ENCODE measurements around the gene PITPNB.
A peak's percentile ranks its signal among the peaks of the same experiment; 100 is the strongest.

PITPNB gene

GRCh38 chr22:27919942-27920755, 1.1 kb upstream of the PITPNB start:
- peak; percentile 39 for DNase-seq (ENCODE audit: low read depth, low spot score)

DNA sequence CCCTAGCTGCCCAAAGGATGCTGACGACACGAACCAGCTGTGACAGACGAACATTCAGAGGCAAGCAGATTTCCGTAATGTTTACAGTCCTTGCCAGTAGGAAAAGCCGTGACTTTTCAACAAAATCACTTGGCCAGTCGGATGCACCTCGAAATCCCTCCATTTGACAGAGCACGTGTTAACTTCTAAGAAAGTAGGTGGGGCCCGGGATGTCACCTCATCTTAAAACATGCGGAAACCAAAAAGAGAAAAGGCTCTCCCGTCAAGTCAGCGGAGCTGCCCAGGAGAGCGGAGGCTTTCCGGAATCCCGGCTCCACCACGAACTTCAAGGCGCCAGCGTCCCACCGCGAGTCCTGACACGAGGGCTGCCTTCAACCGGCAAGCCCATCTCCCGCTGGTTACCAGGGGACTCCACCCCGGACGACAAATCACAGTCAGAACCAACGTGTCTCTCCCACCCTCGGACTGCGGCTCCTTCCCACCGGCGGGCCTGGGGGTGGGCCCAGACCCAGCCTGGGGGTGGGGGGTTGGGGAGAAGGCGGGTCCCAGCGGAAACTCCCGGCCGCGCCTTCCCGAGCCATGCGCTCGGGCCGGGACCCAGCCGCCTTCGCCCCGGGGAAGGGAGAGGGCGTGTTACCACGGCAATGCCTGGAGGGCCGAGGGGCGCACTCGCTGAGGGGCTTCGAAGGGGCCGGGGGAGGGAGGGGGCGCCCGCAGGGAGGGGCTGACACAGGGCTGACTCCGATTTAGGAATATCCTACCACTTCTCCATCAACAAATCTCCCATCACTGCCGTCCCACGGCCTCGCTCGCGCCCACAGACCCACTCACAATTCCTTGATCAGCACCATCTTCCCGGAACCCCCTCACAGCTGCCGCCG, 475 bp downstream of the PITPNB start:
- DNase-seq (ENCODE audit: low read depth, low spot score), result peak; percentile 10

GRCh38 chr22:27915986-27916385, 3.1 kb downstream of the PITPNB start:
- no peak for DNase-seq (ENCODE audit: low read depth, low spot score)

- no peak for DNase-seq (ENCODE audit: low read depth, low spot score)
Measured at GRCh38 chr22:27913162-27913741, 5.8 kb downstream of the PITPNB start.

DNA sequence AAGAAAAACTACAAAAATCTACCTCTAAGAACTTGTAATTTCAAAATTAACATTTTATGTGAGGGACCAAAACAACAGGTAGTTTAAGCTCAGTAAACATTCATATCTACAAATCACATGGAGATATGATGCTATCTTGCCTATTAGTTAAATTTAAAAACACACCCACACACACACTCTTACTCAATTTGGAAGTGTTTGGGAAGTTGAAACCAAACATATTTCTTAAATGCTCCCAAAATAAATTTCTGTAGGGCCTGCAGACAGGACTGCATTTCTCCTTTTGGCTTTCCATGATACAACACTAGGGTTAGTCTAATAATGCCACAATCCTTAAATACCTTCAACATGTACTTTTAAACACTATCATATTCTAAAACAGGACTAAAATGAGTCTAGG, 7.0 kb downstream of the PITPNB start:
- DNase-seq (ENCODE audit: low read depth, low spot score), result no peak

- no peak for DNase-seq (ENCODE audit: low read depth, low spot score)
Measured at GRCh38 chr22:27911330-27911729, 7.7 kb downstream of the PITPNB start.

- no peak for DNase-seq (ENCODE audit: low read depth, low spot score)
Measured at GRCh38 chr22:27906241-27906640, 12.8 kb downstream of the PITPNB start.

- no peak for DNase-seq (ENCODE audit: low read depth, low spot score)
Measured at GRCh38 chr22:27905653-27906052, 13.4 kb downstream of the PITPNB start.

GRCh38 chr22:27903805-27904473, 15.1 kb downstream of the PITPNB start:
- DNase-seq (ENCODE audit: low read depth, low spot score), result no peak

DNA sequence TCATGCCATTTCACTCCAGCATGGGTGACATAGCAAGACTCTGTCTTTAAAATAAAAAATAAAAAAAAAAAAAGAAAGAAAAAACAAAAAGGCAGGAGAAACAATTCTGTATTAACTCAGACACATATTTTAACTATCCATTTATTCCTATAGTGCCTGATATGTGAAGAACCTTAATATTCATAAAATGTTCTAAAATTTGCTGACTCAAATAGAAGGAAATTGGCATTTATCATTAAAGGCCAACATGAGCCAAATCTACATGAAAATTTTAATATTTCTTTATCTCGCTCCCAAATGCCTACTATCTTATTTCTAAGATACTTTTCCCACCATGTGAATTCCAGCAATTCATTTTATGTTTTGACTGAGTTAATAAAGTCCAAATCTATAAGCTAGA, 18.9 kb downstream of the PITPNB start:
- DNase-seq (ENCODE audit: low read depth, low spot score), result no peak

GRCh38 chr22:27896245-27896644, 22.8 kb downstream of the PITPNB start:
- DNase-seq (ENCODE audit: low read depth, low spot score), result no peak

DNA sequence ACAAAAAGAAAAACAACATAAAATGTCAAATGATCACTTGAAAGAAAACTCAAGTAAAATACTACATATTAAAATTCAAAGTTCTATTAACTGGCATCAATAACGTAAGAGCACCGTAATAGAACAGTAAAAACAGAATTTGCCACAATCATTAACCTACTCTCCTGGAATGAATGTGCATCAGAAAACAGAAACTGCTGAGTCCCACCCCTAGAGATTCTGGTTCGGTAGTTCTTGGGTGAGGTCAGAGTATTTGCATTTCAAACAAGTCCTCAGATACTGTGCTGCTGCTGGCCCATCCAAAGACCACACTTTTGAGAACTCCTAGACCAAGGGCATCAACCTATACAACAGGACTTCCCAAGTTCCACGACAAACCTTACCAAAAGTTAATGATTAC, 23.5 kb downstream of the PITPNB start:
- DNase-seq (ENCODE audit: low read depth, low spot score), result no peak

DNA sequence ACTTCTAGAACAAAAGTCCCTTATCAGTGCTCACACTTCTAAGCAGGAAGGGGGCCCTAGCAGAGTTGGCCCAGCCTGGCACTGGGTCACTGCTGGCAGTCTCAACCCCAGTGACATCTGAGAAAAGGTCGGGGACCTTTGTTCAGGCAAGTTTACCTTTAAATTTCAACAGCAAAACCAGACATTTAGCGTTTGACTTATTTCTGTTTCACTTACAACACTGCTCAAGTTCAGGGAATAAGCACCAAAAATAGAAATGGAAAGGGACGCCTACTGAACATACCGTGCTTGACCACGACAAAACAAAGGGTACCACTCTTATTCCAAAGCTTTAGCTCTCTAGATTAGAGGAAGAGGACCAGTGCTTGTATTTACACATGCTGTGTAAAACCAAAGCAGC, 26.2 kb downstream of the PITPNB start:
- no peak for DNase-seq (ENCODE audit: low read depth, low spot score)

- DNase-seq (ENCODE audit: low read depth, low spot score), result no peak
Measured at GRCh38 chr22:27892064-27892463, 27.0 kb downstream of the PITPNB start.

DNA sequence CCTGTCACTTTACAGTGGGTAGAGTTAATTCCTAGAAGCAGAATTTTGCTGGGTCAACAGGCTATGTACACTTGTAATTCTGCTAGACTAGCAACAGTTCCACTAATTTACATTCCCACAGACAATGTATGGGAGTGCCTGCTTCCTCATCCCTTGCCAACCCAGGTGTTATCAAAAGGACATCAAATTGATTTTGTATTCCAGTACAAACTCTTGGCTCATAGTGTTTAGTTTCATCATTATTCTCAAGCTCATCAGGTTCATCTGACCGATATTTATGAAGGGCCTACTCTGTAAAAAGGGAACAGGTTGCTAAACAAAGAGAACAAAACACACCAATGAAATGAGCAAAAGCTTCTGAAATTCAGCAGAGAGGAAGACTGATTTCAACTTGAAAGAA, 30.7 kb downstream of the PITPNB start:
- DNase-seq (ENCODE audit: low read depth, low spot score), result no peak

DNA sequence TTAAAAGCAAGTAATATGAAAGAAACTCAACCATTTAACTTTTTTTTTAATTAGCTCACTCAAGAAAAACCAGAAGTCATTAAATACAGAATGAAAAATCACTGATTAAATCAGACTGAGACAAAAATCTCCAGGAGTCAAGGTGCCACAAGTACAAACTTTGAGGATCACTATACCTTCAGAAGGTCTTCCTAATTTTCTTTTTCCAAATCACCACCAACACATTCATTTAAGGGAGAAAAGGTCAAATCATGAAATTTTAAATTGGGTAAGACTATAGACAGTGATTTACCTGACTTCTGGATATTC, 32.3 kb downstream of the PITPNB start:
- no peak for DNase-seq (ENCODE audit: low read depth, low spot score)

DNA sequence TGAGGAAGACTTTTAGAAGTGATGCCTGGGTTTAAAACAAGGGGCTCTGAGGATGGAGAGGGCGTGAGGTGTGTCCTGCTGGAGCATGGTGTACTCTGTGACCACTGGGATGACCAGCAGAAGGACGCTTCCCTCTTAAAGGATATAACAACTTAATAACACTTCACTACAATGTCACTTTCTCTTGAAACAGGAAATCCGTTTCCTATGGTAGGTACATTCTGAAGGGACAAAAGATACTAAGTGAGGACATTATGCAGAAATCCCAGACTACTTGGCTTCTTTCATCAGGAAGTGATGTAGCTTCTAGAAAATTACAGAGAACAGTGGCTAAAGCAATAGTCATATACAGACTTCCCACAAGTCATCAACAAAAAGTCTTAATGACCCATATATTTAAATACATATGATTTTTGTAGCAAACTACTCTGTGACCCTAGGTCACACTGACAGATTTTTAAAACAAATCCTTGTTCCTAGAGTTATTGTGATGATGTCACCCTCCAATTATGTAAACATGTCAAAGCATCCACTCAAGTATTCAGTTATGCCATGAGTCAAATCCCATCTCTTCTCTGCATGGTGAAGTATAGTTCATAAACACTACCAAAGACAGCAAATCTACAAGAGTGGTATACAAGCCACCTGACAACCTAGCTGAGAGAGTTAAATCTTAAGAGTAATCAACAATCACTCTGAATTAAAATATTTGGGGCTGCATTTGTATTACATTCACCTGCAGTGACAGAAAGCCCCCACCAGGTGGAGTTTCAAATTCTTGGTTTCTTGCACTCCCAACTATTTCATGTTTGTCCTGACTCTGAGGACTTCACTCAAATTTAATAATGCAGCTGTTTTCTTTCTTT, 32.8 kb downstream of the PITPNB start:
- peak; percentile 26 for DNase-seq (ENCODE audit: low read depth, low spot score)

GRCh38 chr22:27883656-27884350, 35.3 kb downstream of the PITPNB start:
- DNase-seq (ENCODE audit: low read depth, low spot score), result no peak

DNA sequence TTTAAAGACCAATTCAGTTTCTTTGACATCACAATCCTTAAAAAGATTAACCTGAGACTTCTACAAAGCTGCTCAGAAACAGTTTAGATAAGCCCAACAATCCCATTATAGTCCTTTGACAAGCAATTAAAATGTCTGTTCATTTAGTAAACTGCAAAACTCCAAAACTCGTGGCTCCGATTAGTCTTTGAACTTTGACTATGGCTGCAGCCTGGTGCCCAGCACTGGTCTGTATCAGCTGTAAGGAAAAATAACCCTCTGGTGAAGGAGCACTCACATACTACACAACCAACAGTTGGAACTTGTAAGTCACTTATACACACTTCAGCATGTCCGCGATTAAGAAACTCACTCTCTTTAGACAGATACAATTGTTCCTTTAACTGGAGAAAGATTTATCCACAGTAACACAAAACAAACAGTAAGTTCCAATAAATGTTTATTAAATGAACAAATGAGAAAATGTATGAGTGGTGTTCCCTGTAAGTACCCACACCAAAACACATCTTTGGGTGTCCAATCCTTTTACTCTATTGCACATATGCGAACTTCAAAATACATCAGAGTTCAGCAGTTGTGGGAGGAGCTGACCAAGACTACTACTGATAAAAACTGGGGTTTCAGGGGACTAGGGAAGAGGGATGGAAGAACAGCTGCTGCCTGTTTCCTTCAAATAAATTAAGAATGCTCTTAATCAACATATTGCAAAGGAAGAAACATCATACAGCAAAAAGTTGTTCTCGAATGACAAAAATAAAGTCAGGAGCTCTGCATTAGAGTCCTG, 36.4 kb downstream of the PITPNB start:
- DNase-seq (ENCODE audit: low read depth, low spot score), result no peak

- DNase-seq (ENCODE audit: low read depth, low spot score), result no peak
Measured at GRCh38 chr22:27881421-27881820, 37.6 kb downstream of the PITPNB start.
